ENCODE results near the gene TANC1.

The TANC1 gene

DNA sequence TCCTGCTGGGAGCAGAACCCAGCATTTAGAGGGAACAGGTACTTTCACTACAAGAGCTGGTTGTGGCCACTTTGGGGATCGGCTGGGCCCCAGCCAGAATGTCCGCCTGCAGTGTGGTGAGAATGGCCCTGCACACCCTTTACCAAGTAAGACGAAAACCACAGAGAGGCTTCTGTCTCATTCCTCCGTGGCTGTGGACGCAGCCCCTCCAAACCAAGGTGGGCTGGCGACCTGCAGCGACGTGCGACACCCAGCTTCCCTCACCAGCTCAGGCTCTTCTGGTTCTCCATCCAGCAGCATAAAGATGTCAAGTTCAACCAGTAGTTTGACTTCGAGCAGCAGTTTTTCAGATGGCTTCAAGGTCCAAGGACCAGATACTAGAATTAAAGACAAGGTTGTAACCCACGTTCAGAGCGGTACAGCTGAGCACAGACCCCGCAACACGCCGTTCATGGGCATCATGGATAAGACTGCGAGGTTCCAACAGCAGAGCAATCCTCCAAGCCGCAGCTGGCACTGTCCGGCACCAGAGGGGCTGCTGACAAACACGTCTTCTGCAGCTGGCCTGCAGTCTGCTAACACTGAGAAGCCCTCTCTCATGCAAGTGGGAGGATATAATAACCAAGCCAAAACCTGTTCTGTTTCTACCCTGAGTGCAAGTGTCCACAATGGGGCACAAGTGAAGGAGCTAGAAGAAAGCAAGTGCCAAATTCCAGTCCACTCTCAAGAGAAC is 261.9 kb downstream of the TANC1 start:
- no peak for DNase-seq

DNA sequence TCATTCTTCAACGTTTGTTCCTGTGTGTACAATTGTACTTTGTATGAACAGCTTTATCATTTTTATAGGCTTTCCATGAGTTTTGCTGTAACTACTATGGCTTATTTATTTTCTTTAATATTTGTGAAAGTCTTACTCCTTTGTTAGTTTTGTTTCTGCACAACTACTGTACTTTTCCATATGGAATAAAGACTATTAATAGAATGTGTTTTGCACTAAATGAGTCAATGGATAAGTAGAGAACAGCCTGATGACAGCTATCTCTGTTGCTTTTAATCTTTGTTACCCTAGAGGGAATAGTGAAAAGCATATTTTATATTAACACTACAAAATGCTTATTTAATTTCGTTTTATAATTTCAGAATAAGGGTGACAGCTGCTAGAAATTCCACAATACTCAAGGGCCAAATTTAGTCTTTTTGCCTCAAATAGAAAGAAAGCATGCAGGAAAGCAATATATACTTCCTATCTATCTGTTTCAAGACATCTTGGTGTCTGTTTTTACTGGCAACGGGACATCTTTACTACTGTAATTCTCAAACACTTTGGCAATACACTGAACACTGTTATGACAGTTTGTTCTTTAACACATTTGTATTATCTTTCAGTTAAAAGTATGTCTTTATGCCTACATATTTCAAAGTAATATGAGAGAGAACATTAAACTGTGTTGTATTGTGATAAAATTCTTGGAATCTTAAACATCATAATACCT is 264.2 kb downstream of the TANC1 start:
- DNase-seq, result no peak

DNA sequence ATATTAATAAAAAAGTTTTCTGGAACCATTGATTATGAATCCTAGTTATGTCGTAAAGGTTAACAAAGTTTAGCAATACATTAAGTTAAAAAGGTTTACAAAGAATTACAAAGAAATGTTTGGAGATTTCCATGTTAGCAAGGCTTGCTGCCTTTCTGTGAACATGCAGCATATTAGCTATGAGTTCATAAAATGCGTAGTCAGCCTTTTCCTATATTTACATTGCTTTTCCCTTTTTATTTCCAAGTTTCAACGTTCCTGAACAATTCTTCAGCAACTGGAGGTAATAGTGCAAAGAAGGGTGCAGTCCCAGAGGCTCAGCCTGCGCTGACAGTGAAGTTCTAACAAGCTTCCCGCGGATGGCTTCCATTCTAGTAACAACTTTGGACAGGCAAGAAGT is 266.4 kb downstream of the TANC1 start:
- no peak for DNase-seq

DNA sequence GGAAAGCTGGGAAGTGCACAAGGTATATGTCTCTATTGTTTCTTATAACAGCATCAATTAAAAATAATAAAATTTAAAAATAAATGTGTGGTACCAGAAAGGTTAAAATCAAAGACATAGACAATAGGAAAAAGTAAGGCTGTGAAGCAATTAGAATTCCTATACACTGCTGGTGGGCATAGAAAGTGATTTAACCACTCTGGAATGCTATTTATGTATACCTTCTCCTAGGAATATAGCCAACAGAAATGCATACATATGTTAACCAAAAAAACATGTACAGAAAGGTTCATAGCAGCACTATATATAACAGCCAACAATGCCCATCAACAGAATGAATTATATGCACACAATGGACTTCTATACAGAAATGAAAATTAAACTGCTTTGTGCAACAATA is 275.1 kb downstream of the TANC1 start:
- no peak for DNase-seq

DNA sequence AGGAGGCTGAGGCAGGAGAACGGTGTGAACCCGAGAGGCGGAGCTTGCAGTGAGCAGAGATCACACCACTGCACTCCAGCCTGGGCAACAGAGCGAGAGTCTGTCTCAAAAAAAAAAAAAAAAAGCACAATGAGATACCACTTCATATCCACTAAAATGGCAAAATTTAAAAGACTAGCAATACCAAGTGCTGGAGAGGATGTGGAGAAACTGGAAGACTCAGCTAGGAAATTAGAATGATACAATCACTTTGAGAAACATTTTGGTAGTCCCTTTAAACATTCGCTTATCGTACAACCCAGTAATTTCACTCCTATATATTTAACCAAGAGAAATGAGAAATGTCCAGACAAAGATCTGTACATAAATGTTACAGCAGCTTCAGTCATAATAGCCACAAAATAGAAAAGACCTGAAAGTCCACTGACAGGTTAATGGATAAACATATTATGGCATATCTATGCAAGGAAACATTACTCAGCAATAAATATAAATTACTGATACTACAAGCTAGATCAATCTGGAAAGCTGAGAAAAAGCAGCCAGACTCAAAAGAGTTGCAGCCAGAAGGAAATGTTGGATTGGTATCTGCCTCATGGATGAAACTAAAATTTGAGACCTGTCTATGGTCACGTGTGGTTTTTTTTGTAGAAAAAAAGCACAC is 278.0 kb downstream of the TANC1 start:
- no peak for DNase-seq

DNA sequence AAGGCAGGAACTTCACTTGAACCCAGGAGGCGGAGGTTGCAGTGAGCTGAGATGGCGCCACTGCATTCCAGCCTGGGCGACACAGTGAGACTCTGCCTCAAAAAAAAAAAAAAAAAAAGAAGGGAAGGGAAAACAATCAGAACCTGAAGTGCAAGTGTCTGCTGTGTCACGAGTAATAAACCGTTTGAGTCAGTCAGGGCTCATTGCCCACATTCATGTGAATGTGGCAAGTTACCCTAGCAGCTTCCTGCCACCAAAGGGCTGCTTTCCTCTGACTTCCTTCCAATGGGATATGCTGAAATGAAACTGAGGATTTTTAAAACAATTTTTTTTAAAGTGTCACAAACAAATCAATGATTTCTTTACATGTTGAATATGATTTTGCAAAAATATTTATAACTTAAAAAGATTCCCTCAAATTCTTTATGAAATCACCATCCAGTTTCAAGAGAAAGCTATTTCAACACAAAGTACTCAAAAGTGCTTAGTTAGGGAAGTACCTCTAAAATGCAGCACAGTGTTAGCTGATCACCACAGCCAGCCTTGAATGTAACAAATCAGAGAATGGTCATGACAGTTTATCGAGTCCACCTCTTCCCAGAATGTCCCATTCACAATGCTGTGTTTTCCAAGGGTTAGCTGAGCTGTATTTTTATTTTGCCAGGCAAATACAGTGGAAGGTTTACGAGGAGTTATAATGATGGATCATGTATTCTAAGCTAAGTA is 281.7 kb downstream of the TANC1 start:
- DNase-seq, result peak in 1 of 5 experiments; percentile 12

DNA sequence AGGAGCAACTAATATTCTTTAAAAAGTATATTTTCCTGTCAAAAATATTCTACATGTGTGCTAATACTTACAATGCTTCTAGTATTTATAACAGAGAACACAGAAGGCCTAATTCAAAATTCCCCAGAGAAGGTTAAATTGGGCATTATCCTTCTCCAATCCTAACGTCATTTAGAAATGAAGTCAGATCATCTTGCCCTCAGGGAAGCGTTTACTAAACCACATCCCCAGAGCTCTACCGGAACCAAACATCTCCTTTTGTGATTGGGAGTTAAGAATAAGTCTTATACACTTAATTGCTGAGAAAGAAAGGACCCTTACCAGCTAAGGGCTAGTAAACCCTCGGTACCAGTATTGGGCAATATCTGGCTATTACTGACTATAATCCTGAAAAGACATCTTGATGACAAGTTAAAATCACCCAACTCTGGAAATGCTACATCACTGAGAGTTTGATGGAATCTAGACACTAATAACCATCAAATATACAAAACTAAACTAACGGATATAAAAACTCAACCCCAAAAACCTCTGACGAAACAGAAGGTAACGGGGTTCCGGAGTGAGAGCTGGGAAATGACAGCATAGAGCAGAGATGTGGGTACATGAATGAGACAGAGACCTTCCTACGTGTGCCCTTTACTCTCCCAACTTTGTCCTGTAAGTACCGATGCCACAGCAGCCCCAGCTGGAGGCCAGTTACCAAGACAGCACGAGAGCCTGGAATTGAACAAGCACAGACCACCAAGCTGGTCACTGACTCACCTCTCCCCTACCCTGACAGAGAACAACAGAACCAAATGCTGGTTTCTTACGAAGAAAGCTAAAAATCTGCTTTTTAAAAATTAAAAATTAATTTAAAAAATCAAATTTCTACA is 283.1 kb downstream of the TANC1 start:
- no peak for DNase-seq

DNA sequence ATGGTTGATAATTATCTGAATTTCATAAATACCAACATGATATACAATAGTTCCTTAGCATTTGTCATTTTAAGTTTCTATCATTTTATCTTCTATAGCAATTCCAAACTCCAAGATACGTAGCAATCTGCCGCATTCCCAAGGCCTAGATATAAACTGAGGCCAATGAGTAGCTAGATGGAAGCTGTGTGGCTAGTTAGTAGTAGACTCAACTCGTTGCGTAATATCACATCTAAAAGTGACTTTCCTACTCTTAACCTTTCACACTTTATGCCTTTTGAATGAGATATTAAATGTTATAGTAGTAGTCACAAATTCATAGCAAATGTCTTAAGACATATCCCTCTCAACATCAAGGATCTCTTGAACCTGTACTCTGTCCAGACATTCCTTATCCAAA is 284.5 kb downstream of the TANC1 start:
- no peak for DNase-seq

DNA sequence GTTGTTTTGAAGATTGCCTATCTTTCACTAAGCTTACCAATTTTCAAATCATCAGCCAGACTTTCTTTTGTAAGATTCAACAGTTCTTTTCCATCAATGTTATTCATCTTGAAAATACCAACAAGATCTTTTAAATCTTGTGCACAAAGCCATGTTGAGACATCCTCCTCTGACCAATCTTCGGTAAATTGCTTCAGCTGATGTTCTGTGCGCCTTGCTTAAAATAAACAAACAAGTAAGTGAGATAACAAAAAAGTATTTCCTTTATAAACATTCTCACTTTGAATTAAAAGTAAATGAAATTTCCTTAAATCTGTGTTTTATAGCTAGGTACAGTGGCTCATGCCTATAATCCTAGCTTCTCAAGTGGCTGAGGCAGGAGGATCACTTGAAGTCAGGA is 287.7 kb downstream of the TANC1 start:
- no peak for DNase-seq

DNA sequence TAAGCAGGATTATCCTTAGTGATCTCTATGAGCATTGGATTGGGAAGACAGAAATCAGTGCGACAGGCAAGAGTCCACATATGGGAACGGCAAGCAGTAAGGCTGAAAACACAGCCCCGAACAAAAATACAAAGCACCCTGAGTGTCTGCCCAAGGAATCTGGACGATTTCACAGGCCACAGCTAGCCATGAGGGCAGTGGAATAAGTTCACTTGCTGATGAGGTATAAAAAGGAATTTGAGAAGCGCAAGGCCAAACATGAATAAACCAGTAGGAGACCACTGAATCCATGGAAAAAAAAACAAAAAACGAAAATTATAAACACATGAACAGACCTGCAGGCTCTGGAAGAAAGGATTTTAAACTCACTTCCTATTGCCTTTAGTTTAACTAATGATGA is 293.8 kb downstream of the TANC1 start:
- no peak for DNase-seq

DNA sequence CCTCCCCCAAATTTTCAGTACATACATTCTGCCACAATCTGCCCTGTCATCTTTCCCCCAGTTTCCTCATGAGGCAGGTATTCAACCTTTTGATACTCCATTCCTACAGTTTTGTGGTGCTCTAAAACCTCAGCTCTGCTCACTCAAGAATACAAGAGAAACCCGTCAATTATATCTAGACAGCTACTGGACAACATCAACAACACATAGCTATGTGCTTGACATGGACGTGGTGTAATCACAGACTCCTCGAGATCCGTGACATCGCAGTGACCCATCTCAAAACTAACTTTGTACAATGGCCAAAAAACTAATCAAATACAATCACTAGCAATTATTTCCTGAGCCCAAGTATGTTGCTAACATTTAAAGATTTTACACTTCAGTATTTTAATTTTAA is 294.5 kb downstream of the TANC1 start:
- DNase-seq, result no peak

DNA sequence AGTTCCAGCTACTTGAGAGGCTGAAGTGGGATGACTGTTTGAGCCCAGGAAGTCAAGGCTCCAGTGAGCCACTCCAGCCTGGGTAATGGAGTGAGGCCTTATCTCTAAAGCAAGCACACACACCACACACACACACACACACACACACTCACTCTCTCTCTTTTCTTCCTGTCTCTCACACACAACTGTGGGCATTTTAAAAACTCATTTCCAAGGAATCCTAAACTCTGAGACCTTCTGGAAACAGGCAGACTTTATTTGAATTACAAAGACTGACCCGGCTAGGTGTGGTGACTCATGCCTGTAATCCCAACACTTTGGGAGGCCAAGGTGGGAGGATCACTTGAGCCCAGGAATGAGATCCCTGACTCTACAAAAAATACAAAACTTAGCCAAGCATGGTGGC is 296.7 kb downstream of the TANC1 start:
- peak in 1 of 5 experiments; percentile 18 for DNase-seq

DNA sequence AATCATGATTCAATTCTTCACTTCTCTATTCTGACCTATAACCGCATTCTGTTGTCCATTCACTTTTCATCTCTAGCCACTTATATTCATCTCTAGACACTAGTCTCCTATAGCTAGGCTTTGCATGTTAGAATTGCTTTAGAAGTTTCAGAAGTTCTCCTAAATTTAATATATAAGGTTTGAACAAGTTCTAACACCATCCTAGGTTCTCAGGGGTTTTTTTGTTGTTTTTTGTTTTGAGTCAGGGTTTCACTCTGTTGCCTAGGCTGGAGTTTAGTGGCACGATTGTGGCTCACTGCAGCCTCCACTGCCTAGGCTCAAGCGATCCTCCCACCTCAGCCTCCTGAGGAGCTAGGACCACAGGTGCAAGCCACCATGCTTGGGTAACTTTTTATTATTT is 298.1 kb downstream of the TANC1 start:
- peak in 1 of 5 experiments; percentile 13 for DNase-seq

DNA sequence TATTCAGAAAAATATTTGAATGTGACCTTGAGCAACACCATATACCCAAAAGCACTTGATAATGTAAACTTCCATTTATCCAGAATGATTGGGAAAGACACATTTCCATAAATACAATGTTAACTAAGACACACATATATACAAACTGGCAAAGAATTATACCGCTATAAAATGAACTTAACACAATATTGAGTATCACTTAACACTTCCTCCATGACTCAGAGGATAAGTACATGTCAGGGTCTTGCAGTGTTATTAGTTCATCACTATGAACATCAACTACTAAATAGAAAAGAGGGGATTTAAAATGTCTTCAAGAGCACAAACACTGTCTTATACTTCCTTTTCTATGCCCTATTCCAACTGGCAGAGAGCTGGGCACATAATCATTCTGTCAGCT is 299.5 kb downstream of the TANC1 start:
- DNase-seq, result no peak

DNA sequence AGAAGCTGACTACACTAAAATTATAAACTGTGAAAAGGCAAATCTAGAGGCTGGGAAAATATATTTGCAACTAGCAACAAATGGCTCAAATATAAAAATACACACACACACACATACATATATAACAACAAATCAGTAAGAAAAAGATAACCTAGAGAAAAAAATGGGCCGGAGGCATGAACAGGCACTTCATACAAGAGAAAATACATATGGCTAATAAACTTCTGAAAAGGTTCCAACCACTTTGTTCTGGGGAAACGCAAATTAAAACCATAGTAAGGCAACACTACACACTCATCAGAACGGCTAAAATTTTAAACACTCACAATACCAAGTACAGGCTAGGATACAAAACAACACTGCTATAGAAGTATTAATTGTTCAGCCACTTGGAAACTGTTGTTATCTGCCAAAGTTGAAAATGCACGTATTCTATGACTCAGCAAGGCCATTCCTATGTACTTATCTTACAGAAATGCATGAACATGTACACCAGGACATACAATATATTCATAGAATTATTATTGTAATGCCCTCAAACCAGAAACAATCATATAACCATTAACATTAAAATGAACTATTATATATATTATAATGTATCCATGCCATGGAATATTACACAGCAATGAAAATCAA is 302.4 kb downstream of the TANC1 start:
- DNase-seq, result no peak

DNA sequence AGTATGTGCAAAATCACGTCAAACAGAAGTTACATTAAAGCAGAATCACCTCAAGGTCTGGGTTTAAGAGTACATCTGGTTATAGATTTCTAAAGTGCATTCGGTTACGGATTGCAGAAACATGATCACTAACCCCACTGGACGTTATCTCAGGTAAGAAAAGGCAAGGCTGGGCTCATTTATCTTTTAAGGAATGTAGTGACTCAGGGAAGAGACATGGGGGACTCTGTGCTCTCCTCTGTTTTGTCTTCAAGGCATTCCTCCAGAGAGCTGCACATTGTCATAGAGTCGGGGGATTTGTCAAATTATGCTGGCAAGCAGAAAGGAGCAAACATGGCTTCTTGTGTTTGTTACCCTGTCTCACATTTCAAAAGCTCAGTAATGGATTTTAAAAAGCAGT is 303.7 kb downstream of the TANC1 start:
- no peak for DNase-seq

DNA sequence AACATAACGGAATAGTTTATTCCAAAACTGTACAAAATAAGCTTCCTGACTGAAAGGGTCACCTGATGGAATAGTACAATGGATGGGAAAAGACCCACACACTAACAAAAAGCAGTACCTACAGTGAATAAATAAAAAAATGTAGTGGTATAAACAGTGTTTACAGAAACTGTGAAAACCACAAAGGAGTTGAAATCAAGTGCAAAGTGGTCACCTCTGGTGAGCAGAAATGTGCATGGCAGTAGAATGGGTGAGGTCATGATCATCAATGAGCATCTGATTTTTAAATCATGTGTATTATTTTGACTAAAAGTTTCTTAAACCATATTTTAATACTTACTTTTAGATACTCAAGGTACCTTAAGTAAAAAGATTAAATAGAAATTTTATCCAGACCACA is 306.7 kb downstream of the TANC1 start:
- DNase-seq, result peak in 1 of 5 experiments; percentile 6

DNA sequence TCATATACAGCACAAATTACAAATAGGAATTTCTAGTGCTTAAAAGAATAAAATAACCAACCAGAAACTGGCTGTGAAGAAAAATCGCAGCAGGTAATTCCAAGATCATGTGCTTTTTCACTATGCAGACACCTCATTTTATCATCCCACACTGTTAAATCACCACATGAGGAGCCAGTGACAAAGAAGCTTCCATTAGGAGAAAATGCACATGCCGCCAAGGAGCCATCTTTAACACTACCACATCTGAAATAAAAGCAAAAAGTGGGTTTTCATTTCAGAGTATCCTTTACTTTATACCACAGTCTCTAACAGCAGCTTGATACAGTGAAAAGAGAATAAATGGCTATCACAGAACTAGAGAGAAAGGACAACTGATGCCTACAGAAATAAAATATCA is 311.3 kb downstream of the TANC1 start:
- no peak for DNase-seq

DNA sequence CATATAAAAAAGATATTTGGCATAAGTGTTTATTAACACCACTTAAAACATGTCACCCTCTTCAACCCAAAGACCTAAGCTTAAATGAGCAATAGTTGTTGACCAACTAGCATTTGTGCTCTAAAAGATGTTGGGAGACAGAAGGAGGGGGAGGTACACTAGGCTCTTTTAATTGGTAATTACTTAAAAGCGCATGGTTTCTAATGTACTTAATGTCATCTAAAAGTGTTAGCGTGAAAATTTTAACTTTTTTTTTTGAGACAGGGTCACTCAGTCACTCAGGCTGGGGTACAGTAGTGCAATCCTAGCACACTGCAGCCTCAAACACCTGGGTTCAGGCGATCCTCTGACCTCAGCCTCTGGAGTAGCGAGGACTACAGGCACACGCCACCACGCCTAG is 312.6 kb downstream of the TANC1 start:
- DNase-seq, result no peak
